SHP77 (cell line): ENCODE data around the gene TTYH3.

ENCODE experiments used
- DNase-seq, 2 experiments: peaks; one replicate each; lab custom pipeline; 2025; lab: John Stamatoyannopoulos, UW

The TTYH3 gene

DNA sequence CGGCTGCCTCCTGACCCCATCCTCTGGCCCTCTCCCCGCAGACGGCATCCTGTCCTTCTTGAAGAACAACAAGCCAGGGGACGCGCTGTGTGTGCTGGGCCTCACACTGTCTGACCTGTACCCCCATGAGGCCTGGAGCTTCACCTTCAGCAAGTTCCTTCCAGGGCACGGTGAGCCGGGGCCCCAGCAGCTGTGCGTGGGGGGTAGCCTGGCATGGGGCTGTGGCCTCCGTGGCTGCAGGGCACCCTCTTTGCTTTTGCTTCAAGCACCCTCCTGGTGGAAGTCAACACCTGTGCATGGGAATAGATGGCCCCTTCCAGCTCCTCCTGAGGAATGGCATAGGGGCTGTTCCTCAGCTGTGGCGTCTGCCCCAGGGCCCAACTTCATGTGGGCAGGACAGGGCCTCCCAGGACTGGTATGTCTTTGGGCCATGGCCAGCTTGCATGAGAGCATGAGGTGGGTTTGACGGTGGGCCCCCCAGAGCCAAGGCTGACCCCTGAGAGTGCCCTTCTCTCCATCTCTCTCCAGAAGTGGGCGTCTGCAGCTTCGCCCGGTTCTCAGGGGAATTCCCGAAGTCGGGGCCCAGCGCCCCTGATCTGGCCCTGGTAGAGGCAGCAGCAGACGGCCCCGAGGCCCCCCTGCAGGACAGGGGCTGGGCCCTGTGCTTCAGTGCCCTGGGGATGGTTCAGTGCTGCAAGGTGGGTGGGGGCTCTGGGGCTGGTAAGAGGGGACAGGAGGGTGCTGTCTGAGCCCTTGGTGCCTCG lies 76.9 kb downstream of the TTYH3 start:
- no peak for DNase-seq

DNA sequence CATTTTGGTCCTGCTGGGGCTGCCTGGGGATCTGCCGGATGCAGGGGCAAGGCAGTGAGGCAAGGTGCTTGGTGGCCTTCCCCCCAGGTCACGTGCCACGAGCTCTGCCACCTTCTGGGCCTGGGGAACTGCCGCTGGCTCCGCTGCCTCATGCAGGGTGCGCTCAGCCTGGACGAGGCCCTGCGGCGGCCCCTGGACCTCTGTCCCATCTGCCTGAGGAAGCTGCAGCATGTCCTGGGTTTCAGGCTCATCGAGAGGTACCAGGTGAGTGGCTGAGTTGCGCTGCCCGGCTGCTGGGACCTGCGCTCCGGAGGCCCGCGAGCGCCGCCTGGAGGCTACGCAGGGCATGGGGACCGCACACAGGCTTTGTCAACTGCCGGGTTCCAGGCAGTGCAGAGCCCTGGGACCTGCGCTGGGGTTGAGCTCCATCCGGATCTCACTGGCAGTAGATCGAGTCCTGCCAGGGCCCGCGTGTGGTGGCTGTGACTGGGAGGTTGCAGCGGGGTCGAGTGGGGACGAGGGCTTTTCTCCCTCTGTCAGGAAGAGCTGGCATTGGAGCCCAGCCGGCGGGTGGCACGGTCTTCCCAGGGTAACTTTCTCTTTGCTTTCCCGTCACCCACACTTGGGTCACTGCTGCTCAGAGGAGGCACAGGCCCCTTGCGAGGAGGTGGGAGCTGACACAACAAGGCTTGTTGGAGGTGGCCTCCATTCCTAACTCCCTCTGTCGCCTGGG lies 77.9 kb downstream of the TTYH3 start:
- peak; percentile 70 to 89 for DNase-seq

DNA sequence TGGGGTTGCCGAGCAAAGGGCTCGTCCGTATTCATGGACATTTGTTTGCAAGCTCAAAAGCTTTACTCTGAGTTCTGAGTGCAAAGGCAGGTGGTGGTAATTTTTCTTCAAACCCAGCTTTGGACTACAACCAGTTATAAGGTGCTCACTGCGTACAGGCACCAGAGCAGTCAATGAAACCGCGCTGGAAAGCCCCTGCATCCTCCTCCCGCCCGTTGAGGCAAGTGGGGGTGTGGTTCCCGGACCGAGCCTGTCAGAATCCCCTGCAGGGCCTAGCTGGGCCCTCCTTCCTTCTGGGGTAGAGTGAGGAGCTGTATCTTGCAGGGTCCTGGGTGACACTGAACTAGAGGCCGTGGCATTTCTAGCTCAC lies 78.5 kb downstream of the TTYH3 start:
- DNase-seq = no peak

DNA sequence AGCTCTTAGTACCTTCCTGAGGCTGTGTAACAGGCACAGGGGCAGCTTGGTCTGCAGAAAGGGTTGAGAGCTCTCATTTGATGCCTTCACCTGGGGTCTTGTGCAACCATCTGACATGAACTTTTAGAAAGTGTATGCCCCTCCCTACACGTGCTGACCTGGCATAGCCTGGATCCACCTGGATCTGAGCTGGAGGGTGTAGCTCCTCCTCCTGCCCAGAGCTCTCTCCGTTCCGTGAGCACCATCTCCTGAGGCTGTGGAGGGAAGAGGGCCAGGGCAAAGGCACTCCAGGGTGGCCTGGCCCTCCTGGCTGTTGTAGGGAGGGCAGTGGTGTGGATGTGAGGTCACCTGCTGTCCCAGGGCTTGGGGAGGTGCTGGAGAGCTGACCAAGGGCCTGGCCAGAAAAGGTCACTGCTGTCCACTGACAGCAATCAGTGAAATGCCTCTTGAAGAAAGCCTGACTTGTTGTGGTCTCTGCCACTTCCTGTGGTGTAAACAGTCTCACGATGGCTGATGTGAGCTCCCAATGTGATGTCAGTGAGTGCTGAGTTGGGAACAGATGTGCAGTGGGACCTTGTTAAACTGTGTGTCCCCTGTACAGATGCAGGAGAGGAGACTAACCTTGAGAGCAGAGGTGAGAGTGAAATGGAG lies 79.2 kb downstream of the TTYH3 start:
- DNase-seq = no peak

DNA sequence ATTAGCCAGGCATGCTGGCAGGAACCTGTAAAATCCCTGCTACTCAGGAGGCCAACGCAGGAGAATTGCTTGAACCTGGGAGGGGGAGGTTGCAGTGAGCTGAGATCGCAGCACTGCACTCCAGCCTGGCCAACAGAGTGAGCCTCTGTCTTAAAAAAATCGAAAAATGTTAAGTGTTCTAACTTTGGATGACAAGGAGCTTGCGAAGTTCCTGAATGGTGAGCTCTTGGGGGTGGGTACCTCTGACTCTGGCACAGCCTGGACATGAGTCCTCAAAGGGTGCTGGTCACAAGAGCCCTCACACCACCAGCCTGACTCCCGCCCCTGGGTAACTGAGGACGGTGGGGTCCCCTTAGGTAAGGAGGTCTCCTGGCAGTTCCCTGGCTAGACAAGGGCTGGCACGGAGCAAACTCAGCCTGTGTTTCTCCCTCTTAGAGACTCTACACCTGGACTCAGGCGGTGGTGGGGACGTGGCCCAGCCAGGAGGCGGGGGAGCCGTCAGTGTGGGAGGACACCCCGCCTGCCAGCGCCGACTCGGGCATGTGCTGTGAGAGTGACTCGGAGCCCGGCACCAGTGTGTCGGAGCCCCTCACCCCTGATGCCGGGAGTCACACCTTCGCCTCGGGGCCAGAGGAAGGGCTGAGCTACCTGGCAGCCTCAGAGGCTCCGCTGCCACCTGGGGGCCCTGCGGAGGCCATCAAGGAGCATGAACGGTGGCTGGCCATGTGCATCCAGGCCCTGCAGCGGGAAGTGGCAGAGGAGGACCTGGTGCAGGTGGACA lies 80.3 kb downstream of the TTYH3 start:
- DNase-seq = no peak

DNA sequence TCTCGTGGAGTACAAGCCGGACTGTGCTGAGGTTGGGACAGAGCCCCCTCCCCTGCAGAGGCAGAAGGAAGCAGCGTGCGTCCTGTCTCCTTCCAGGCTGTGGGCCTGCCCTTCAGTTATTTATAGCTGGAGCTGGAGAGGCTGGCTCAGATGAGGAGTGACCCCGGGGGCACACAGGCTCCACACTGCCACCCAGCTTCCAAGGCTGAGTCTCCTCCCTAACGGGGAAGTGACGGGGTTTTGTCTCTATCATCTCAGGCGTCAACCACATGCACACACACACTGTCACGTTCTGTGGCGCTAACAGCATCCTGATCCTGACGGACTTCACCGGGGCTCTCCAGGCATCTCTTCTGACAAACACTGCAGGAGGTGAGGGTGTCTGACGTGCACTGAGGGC lies 81.6 kb downstream of the TTYH3 start:
- DNase-seq = no peak

DNA sequence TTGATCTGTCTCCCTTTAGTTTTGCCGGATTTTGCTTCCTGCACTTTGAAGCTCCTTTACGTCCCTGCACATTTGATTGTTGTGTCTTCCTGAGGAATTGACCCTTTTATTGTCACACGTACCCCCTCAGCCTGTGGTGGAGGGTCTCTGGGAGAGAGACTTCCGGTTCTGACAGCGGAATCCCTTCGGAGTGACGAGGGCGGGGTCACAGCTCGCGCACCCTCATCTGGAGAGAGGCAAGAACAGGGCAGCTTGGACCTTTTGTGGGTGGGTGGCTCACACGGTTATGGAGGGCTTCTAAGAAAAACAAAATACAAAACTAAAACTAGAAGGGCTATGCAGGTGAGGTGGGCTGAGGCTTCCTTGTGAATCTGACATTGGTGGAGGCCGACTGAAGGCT lies 82.2 kb downstream of the TTYH3 start:
- no peak for DNase-seq
